ENCODE data around the gene R3HCC1L.

- TF ChIP-seq POLR2A (IDR thresholded peaks at IDR 0.05; ENCODE audit: low read depth, low read length), result no peak
- no peak for TF ChIP-seq POLR2AphosphoS5 (IDR thresholded peaks at IDR 0.05; ENCODE audit: low read depth, low read length)
These were observed 101.4 kb downstream of the R3HCC1L start for GRCh38 chr10:98235846-98236245.
